Activated T-cell treated with anti-CD3 and anti-CD28 coated beads for 4 hours (primary cell): ENCODE measurements around the gene PAAF1.

Source experiments
- DNase-seq: peaks from one replicate; pipeline ENCODE4 v3.0.0-alpha.2; 2020

PAAF1 gene

GRCh38 chr11:73974604-73975478, 98.0 kb downstream of the PAAF1 start:
- no peak for DNase-seq

DNA sequence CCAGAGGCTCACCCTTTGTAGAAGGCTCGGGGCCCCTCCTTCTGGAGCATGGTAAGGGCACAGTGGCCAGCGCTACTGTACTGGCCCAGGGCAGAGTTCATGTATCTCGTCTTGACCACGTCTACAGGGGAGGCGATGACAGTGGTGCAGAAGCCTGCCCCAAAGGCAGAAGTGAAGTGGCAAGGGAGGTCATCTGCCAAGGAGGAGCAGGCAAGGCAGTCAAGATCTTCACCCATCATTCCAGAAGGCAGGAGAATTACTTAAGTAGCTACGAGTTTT, 98.6 kb downstream of the PAAF1 start:
- no peak for DNase-seq

- DNase-seq = no peak
Observed at GRCh38 chr11:73976451-73977151, 99.8 kb downstream of the PAAF1 start.

DNA sequence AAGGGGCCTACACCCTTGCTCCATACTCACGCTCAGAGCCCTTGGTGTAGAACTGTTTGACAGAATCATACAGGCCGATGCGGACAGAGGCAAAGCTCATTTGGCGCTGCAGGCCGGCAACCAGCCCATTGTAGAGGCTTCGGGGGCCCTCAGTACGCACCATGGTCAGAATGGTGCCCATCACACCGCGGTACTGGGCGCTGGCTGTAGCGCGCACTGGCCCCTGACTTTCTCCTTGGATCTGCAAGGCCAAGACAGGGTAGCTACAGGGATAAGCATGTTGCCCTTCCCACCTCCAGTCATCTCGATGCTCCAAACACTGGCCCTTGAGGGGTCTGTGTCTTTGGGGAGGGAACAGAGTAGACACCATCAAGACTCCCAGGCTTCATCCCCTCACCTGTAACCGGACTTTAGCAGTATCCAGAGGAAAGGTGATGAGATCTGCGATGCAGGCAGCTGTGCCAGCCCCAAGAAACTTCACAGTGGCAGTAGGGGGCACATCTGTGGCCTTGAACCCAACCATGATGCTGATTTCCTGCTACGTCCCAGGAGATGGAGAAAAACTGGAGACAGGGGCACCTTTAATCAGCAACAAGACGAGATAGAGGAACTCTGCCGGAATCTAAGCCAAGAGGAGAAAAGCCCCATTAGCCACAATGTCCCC, 101.2 kb downstream of the PAAF1 start:
- DNase-seq = no peak

GRCh38 chr11:73978576-73979086, 101.8 kb downstream of the PAAF1 start:
- DNase-seq = no peak

GRCh38 chr11:73980001-73980961, 103.5 kb downstream of the PAAF1 start:
- DNase-seq = peak; percentile 52
